SK-MEL-5 (cell line): ENCODE measurements around the gene HIVEP2. TPM values are rescaled to one million over a fixed set of nuclear protein-coding genes. Genes with fewer than 3 reads are reported as not detected.
A peak's percentile ranks its signal among the peaks of the same experiment; 100 is the strongest.

ENCODE experiments used
- DNase-seq: peaks from one replicate; pipeline ENCODE4 v3.0.0-alpha.2; 2016; ENCODE audit warnings: low read depth, low spot score
- in situ Hi-C: cut with HindIII; loops from 2 replicates; pipeline ENCODE4 v1.10.0; 2016; ENCODE audit warnings: low sequenced_read_pairs, high pct_unique_total_duplicates, low pct_unique_long_range_greater_than_20kb
- total RNA-seq: library from RNA; depleted of rRNA; stranded (reverse); fragments of >200 nt; shearing (Covaris generic); gene quantifications from 2 replicates; pipeline ENCODE4 v1.2.3, GENCODE V29; 2014

HIVEP2 gene
- total RNA-seq, 1 experiment from 2014 or later = 6.4 TPM

DNA sequence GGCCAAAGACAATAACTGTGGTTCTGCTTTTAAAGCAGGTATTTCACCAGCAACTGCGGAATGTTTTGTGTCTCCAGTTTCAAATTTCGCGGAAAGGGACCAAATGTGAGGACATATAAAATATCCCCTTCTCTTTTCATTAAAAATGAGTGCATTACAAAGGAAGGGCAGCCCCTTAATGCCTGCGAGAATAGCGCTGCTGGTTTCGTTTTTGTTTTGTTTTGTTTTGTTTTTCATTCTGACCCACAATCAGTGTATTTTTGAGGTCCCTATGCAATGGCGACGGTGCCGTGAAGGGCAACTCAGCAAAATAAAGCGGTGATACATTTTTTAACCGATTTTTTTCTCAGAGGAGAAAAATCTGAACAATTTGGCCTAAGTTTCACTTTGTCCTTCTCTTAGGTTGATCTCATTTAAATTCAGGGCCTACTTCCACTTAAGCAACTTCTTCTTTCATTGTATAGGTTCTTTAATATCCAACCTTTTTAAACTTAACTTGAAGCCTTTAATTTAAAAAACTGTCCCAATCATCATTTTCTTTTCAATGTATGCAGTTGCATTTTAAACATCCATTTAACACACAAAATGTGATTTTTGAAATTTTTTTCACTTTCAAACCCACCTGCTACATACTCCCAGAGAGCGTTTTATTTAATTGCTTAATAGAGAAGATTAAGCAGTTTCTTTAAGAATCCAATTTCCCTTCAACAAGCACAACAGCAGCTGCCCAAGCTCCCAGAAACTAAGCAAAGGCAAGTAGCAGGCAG, 2.9 kb upstream of the HIVEP2 start:
- in situ Hi-C loops = no loop called here

DNA sequence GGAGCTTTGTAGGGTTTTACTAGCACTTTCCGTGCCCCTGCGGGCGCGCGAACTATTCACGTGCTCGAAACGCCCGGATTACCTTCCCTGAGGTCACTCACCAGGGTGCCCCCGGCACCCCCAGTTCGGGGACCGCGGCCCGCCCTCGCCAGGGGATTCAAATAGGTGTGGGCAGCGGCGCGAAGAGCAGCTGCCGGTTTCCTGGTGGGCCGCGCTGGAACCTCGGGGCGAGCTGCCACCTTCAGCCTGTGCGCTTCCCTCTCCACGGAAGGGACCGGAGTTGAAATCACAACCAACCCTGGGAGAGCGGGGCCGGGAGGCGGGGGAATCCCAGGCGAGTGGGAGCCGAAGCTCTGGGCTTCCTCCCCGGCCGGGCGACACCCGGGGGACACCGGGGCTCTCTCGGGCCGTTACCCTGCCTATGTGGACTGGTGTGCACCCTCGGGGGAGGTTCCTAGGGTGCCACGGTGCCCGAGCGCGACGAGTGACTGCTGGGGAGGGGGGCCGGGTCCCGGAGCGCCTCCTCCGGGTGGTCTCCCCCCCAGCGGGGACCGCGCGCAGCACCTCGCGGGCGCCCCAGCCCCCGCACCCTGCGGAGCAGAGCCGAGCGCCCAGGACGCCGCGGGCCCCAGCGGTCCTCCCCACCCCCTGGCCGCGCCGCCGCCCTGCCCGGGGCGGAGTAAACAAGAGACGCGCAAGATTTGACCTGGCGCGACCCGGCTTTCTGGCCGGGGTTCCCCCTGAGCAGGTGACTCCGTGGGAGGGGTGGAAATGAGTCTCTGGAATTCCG, 2.1 kb upstream of the HIVEP2 start:
- DNase-seq = peak; percentile 52
- in situ Hi-C loops = no loop called here

More for the DNA sequence above, 2.9 kb upstream of the HIVEP2 start:
- DNase-seq = peak; percentile 13

DNA sequence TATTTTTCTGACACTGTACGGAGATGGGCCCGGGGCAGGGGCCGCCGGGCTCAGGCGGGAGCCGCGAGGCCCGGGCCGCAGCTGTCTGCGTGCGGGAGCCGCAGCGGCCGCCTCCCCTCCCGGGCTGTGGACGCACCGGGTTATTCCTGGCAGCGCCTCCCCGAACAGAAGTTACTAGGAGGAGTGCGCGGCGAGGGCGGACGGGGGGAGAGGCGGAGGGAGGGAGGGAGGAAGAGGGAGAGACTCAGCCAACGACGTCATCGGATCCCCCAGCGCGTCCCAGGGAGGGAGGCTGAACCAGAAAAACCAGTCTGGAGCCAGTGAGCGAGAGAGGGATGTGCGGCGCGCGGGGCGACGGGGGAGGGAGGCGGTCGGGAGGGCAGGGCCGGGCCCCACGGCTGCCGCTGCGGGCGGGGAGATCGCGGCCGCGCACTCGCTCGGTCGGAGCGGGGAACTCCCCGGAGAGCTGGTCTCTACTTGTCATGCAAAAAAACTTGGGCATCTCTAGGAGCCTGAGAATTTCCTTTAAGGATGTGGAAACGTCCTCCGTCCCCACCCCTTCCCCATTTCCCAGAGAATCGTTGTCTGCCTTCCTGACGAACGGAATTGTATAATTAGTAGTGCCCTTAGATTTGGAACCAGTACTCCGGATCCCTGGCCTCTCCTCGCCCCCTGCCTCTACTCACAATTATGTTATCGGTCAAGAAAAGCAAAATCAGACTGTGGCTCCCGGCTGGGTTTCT, 1.4 kb upstream of the HIVEP2 start:
- DNase-seq = peak; percentile 94
- in situ Hi-C loops = no loop called here

DNA sequence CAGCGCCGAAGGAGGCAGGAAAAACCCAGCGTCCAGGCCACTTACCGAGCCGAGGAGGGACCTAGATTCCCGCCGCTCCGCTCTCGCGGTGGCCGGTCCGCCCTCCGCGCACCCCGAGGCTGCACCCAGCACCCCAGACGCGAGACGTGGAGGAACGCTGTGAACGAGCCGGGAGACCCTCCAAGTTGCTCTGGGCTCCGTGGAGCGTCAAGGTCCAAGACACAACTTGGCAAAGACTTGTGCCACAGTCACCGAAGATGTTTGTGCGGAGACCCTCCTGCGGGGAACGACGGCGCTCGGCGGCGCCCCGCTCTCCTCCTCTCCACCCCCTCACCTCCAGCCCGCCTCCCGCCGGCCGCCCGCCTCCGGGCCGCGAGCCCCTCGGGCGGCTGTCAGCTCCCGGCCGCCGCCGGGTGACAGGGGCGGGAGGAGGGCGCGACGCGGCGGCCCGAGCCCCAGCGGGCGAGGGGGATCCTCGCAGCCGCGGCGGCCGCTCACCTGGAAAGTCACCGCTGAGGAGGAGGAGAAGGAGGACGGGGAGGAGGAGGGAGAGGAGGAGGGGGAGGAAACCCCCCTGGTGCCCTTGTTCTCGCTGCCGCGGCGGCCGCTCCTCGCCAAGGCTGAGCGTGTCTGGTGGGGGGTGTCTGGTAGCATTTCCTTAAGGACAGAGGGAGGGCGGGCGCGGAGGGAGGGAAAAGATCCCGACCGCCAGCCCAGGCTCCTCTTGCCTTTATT, 637 bp upstream of the HIVEP2 start:
- peak; percentile 45 for DNase-seq
- in situ Hi-C loops = no loop called here

DNA sequence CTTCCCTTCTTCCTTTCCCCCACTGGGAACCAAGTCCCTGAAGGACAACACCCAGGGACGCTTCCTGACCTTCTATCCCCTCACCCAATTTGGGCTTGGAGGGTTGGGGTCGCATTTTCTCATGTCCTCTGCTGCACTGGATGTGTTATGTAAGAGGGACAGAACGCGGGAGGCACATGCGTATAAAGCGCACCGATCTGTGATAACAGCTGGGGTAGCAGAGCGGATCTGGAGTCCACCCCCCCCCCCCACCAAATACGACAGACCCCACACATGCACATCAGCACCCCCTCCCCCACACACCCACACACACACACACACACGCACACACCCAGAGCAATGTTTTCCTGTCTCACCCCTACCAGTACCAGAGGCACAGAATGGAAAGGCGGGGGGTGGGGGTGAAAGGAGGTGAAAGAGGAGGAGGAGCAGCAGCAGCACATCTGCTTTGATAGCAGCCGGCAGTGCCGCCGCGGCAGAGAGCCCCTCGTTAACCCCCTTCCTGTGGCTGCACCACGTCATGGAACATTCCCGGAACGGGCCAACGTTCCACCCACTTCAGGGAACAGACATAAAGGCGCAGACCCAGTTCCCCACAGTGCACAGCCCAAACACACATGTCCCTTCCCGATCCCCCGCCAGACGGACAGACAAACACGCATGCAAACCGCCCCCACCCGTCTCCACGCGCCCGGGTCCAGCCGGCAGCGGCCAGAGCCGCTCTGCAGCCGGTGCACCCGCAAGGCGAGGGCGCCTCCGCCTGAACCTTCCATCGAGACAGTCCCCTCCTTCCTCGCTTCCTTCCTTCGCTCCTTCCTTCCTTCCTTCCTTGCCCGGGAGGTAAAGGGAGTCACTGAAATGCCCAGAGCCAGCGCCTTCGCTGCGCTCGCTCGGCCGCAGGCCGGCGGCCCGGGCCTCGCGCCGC, 590 bp downstream of the HIVEP2 start:
- DNase-seq = peak; percentile 54
- in situ Hi-C loops = no loop called here

DNA sequence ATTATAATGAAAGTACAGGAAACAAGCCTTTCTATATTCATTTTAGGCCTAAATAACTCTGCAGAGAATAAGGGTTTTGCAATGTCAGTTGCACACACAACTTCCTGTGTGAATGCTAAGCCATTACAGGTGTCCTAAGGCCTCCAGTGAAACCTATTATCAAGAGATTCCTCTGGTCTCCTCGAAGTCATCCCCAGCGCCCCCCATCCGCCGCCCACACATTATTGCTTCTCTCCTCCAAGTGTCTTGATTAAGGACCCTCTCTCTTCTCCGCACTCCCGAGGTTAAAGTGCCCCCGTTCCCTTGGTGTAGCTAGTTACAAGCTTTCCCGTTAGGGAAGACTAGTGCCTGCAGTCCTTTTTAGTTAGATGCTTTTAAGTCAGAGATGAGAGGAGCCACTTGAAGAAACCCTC, 1.3 kb downstream of the HIVEP2 start:
- DNase-seq = peak; percentile 8
- in situ Hi-C loops = no loop called here

DNA sequence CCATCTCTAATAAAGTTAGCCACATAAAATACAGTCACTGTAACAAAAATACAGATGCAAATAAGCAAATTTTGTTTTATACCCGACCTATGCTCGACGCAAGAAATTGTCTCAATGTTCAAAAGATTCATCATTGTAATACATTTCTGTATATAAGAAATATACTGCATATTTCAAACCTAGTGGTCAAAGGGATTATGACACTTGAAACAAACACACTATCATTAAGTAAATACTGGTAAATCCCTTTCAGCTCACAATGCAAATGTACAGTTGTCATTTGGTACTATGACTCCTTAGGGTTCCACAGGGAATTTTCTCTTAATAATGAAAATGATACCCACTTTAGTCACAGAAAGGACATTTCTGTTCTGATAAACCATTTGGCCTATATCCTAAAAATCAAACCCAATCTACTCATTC, 2.2 kb downstream of the HIVEP2 start:
- in situ Hi-C loops = no loop called here

DNA sequence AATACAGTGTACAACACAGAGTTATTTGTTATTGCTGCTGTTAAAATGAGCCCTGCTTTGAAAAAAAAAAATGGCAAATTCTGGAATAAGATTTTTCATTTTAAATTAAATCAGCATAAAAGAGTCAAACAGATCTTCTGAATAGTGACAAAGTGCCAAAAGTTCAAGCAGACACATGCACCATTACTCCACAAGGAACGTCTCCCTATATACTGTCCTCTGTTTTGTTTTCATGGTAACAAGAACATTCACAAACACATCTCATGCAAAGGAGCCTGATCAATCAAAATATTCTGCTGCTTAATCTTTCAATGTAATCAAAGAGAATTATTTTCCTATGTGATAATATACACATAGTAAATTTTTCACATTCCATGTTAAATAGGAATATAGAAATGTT, 2.7 kb downstream of the HIVEP2 start:
- no peak for DNase-seq
- in situ Hi-C loops = no loop called here

More for the DNA sequence above, 2.2 kb downstream of the HIVEP2 start:
- peak; percentile 53 for DNase-seq

DNA sequence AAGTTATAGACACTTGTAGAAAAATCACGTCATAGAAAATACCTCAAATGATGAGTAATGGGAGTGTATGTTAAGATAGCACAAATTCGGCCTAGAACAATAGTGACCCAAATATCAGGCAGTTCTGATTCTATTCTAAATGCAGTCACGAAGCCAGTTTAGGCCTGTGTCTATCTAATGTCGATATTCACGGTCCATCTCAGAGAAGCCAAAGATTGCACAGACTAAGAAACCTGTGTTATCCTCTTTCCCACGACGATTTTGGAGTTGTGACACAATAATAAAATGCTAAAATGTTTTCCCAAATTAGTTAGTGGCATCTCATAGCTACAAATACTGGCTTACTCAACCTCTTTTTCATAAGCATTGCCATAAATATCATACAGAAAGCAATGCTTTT, 4.0 kb downstream of the HIVEP2 start:
- in situ Hi-C loops = no loop called here
- no peak for DNase-seq

DNA sequence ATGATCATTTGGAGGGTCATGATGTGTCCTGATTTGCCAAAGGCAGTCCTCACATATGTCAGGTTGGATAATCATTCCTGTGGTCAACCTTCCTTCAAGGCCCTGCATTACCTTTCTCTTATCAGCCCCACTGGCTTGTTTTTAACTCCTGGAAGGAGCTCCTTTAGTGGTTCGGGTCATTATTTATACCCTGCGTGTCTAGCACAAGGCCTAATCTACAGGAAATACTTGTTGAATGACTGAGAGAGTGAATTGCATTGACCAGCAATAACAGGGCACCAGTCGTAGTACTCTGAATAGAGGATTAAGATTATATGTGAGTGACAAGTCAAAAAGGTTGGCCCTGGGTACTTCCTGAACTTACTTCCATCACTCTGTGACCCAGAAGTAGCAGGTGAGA, 4.5 kb downstream of the HIVEP2 start:
- DNase-seq = no peak
- in situ Hi-C loops = no loop called here

DNA sequence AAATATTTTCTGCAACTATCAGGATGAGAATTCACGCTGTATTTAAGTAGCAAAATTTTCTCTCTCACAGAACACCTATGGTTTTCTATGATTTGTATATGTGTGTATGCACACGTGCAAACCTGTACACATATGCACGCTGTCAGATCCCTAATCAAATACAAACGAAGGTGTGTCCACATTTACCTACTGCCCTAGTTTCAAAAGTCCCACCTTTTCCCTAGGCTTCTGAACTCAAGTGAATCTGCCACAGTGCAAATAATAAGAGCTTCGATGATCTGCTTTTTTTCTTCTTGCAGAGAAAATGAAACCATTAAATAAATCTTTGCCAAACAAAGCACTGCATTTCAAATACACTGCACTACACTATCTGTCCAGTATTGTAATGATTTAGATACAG, 6.5 kb downstream of the HIVEP2 start:
- DNase-seq = no peak
- in situ Hi-C loops = no loop called here

DNA sequence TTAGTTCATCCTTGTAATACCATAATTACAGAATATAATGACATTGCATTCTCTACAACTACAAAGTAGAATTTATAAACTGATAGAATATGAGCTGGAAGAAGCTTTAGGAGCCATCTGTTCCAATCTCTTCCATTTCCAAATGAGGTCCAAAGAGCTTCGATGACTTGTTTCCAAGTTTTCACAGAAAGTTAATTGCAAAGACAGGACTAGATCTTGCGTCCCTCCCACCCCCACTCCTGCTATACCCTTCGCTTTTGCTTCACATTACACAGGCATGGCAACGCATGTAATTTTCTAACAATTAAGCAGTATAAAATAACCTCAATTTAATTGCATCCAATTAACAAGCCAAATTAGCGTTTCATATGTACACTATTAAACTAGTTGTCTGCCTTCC, 7.0 kb downstream of the HIVEP2 start:
- DNase-seq = no peak
- in situ Hi-C loops = no loop called here

DNA sequence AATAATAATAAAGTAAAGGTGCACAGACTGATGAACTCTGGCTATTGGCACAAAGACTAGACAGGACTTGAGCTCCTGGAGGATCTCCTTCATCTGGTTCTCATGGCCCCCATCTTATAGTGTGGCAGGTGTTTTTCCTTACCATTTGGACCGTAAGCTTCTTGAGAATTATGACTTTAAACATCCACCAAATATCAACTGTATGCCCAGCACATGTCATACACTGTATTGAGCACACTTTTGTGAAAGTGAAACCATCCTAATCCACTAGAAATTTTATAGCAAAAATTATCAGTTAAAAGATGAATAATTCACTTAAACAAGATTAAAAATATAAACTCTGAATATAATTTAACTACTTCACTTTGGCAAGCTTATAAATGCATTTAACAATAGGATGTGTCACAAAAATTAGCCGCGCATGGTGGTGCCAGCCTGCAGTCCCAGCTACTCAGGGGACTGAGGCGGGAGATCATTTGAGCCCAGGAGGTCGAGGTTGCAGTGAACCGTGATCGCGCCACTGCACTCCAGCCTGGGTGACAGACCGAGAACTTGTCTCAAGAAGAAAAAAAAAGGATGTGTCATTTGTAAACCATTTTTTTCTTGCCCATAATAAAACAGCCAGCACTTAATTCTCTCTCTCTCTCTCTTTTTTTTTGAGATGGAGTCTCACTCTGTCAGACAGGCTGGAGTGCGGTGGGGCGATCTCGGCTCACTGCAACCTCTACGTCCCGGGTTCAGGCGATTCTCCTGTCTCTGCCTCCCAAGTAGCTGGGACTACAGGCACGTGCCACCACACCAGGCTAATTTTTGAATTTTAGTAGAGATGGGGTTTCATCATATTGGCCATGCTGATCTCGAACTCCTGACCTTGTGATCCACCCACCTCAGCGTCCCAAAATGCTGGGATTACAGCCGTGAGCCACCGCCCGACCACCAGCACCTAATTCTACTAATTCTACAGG, 9.1 kb downstream of the HIVEP2 start:
- in situ Hi-C loops = no loop called here
- no peak for DNase-seq

DNA sequence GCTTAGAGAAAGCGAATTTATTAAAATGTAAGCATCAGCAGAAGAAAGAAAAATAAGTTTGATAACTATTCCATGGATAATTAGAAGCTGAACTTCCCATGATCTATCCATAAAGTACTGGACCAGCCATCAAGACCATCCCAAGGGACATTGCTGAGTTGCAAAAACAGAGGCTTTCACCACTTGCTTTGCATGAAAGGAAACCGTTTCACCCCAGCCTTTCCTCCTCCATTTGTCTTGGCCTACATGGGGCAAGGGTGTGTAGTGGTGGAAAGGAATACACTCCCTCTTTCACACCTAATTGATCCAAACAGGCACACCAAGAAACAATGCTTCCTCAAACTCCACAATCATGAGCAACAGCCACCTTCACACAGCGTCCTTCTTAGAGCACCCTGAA, 10.4 kb downstream of the HIVEP2 start:
- no peak for DNase-seq
- in situ Hi-C loops = no loop called here

DNA sequence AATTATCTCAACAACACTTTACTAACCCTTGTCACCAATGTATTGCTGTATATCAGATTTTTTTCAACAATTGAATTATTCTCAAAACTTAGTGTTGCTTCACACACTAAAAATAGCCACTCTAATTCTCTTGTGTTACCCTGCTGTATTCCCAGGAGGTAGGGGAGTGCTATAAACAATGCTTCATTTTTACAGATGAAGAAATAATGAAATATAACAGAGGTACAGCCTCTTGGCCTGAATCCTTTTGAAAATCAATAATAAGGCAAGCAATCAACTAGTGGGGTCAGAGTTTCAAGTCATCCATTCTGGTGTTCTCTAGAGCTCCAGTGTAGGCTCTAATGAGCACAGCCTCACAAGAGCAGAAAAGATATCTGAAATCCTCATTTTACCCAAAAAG, 10.9 kb downstream of the HIVEP2 start:
- in situ Hi-C loops = no loop called here
- DNase-seq = no peak

DNA sequence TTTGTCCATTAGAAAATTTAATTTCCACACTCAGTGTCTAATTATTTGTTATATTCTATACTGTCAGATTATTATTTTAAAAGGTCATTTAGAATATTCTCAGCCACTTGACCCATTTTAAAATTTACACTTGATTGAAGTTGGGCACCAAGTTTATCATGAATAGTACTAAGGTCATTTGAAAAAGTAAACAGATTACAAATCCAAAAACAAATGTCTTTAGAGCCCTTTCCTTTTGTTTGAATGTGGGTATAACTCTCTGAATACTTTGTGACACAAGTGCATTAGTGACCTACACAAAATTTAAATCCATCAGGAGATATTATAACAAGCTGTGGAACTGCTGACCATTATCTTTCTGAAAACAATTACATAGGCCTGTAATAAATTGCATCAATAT, 11.3 kb downstream of the HIVEP2 start:
- DNase-seq = no peak
- in situ Hi-C loops = no loop called here
